Suppressor macrophage (primary cell): ENCODE measurements around the gene TEX22.

ENCODE experiments used
- DNase-seq, 4 experiments: peaks; one replicate each; pipeline ENCODE4 v3.0.0-alpha.2; 2020 to 2022

Gene TEX22

GRCh38 chr14:105421723-105422615, 23.6 kb downstream of the TEX22 start:
- peak in 1 of 4 experiments; percentile 20 for DNase-seq

- DNase-seq = no peak
Measured at GRCh38 chr14:105422695-105423487, 24.6 kb downstream of the TEX22 start.

GRCh38 chr14:105423488-105424195, 25.3 kb downstream of the TEX22 start:
- DNase-seq = no peak

- no peak for DNase-seq
Measured at GRCh38 chr14:105424861-105425260, 26.5 kb downstream of the TEX22 start.

GRCh38 chr14:105425823-105426247, 27.5 kb downstream of the TEX22 start:
- DNase-seq = no peak

- no peak for DNase-seq
Measured at GRCh38 chr14:105426416-105427130, 28.2 kb downstream of the TEX22 start.

- no peak for DNase-seq
Measured at GRCh38 chr14:105427412-105427811, 29.1 kb downstream of the TEX22 start.

- no peak for DNase-seq
Measured at GRCh38 chr14:105427936-105428485, 29.7 kb downstream of the TEX22 start.

GRCh38 chr14:105430042-105430441, 31.7 kb downstream of the TEX22 start:
- DNase-seq = no peak

GRCh38 chr14:105430565-105430964, 32.2 kb downstream of the TEX22 start:
- DNase-seq = no peak

- no peak for DNase-seq
Measured at GRCh38 chr14:105431256-105431655, 32.9 kb downstream of the TEX22 start.

- no peak for DNase-seq
Measured at GRCh38 chr14:105432657-105433056, 34.3 kb downstream of the TEX22 start.

GRCh38 chr14:105433161-105433605, 34.8 kb downstream of the TEX22 start:
- no peak for DNase-seq

GRCh38 chr14:105436402-105436801, 38.1 kb downstream of the TEX22 start:
- DNase-seq = no peak

- no peak for DNase-seq
Measured at GRCh38 chr14:105436891-105437722, 38.8 kb downstream of the TEX22 start.

GRCh38 chr14:105437723-105438500, 39.6 kb downstream of the TEX22 start:
- DNase-seq = no peak

- no peak for DNase-seq
Measured at GRCh38 chr14:105439179-105439578, 40.8 kb downstream of the TEX22 start.

- DNase-seq = no peak
Measured at GRCh38 chr14:105439710-105440553, 41.6 kb downstream of the TEX22 start.

- no peak for DNase-seq
Measured at GRCh38 chr14:105440554-105440900, 42.2 kb downstream of the TEX22 start.
